ENCODE results near the gene FAM13B. TPM values are rescaled to one million over a fixed set of nuclear protein-coding genes. Genes with fewer than 3 reads are reported as not detected.
"Not testable (repeated sequence)": the region's sequence is repeated elsewhere in the genome, so short reads cannot be mapped to it uniquely, and the experiment has no call there.

FAM13B gene
- total RNA-seq, 2 donors from 2014 or later: 15.4 to 17.5 TPM

DNA sequence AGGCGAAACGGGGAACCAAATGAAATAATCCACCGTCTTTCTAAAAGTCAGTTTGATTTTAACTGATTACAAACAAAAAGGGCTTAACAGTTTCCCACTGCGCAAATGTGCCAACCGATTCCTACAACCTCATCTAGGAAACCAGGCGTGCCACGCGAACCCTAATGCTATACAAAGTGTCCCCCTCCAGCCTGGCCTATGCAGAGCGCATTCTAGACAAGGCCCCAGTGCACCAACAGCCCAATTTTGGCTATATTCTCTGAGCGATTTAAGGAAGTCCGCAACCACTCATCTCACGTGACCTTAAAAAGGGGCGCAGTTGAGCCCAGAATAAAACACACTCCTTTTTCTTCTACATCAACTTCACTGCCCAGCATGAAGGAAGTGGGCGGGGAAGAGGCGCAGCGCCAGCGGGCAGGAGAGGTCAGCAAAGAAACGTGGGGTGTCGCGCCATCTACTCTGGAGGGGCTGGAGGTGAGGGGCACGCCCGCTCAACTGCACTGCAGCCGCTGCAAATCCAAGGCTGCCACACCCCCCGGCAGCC lies 779 bp downstream of the FAM13B start:
- no peaks in the 10 kb centered on the region for H3K27me3 ChIP-seq
- H3K36me3 ChIP-seq: no peaks in the 10 kb centered on the region
- intact Hi-C loops (cut with DNase I): no loop called here
- peak overlapping the region; percentile 100 for H3K27ac ChIP-seq
- TF ChIP-seq, protein P1, sequence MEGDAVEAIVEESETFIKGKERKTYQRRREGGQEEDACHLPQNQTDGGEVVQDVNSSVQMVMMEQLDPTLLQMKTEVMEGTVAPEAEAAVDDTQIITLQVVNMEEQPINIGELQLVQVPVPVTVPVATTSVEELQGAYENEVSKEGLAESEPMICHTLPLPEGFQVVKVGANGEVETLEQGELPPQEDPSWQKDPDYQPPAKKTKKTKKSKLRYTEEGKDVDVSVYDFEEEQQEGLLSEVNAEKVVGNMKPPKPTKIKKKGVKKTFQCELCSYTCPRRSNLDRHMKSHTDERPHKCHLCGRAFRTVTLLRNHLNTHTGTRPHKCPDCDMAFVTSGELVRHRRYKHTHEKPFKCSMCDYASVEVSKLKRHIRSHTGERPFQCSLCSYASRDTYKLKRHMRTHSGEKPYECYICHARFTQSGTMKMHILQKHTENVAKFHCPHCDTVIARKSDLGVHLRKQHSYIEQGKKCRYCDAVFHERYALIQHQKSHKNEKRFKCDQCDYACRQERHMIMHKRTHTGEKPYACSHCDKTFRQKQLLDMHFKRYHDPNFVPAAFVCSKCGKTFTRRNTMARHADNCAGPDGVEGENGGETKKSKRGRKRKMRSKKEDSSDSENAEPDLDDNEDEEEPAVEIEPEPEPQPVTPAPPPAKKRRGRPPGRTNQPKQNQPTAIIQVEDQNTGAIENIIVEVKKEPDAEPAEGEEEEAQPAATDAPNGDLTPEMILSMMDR (IDR thresholded peaks at IDR 0.05): no peak
- H3K4me1 ChIP-seq: no peaks in the 10 kb centered on the region
- H3K4me3 ChIP-seq: peak overlapping the region; percentile 99
- H3K9me3 ChIP-seq: no peaks in the 10 kb centered on the region
- peak; percentile 80 for DNase-seq
- peak overlapping the region; percentile 88 to 95 for H3K9ac ChIP-seq (ENCODE audit: low read depth in 2 of 2, low read length in 2 of 2)

GRCh38 chr5:138029944-138030343 lies 2.9 kb downstream of the FAM13B start:
- intact Hi-C loops (cut with DNase I): no loop called here
- Histone ChIP-seq H3K9me3 (no peaks in the 10 kb centered on the region), H3K4me3 (no peak overlapping the region), H3K4me1 (no peaks in the 10 kb centered on the region), H3K9ac (ENCODE audit: low read depth in 2 of 2, low read length in 2 of 2) (no peak overlapping the region), H3K36me3 (no peaks in the 10 kb centered on the region), H3K27ac (no peak overlapping the region), H3K27me3 (no peaks in the 10 kb centered on the region)
- TF ChIP-seq, protein P1 (IDR thresholded peaks at IDR 0.05): no peak
- no peak for DNase-seq

GRCh38 chr5:138029501-138029900 lies 3.4 kb downstream of the FAM13B start:
- Histone ChIP-seq H3K4me1 (no peaks in the 10 kb centered on the region), H3K9me3 (no peaks in the 10 kb centered on the region), H3K27ac (no peak overlapping the region), H3K27me3 (no peaks in the 10 kb centered on the region), H3K36me3 (no peaks in the 10 kb centered on the region), H3K9ac (ENCODE audit: low read depth in 2 of 2, low read length in 2 of 2) (no peak overlapping the region), H3K4me3 (no peak overlapping the region)
- TF ChIP-seq, protein P1 (IDR thresholded peaks at IDR 0.05): no peak
- no peak for DNase-seq
- intact Hi-C loops (cut with DNase I): no loop called here

- TF ChIP-seq, protein P1 (IDR thresholded peaks at IDR 0.05): no peak
- no peaks in the 10 kb centered on the region for H3K4me1 ChIP-seq
- H3K9me3 ChIP-seq: no peaks in the 10 kb centered on the region
- no peak overlapping the region for H3K9ac ChIP-seq (ENCODE audit: low read depth in 2 of 2, low read length in 2 of 2)
- no peaks in the 10 kb centered on the region for H3K27me3 ChIP-seq
- DNase-seq: no peak
- H3K36me3 ChIP-seq: no peaks in the 10 kb centered on the region
- no peak overlapping the region for H3K4me3 ChIP-seq
- intact Hi-C loops (cut with DNase I): no loop called here
- H3K27ac ChIP-seq: no peak overlapping the region
These were observed 3.9 kb downstream of the FAM13B start for GRCh38 chr5:138028971-138029365.

DNA sequence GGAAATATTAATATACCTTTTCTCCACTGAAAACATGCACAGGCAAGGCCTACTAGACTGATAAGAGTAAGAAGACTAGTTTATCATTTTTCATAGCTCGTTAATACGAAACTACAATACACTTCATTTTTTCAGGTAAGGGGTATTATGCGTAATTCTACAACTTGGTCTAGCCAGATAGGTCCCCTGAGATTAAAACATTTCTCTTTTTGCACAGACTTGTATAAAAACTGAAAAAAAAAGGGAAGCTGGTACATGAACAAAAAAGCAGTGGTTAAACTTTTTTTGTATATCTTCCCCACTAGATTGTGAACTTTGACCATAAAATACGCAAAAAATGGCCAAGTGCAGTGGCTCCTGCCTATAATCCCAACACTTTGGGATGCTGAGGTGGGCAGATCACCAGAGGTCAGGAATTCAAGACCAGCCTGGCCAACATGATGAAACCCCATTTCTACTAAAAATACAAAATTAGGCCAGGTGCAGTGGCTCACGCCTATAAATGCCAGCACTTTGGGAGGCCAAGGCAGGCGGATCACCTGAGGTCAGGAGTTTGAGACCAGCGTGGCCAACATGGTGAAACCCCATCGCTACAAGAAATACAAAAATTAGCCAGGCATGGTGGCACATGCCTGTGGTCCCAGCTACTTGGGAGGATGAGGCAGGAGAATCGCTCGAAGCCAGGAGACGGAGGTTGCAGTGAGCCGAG lies 4.5 kb downstream of the FAM13B start:
- not testable (repeated sequence) for H3K4me1 ChIP-seq

DNA sequence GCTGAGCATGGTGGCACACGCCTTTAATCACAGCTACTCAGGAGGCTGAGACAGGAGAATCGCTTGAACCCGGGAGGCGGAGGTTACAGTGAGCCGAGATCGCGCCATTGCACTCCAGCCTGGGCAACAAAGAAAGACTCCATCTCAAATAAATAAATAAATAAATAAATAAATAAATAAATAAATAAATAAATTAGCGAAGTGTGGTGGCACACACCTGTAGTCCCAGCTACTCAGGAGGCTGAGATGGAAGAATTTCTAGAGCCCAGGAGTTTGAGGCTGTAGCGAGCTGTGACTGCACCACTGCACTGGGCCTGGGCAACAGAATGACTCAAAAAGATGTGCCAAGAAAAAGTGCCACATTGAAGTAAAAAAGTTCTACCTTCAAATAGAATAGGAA lies 6.1 kb downstream of the FAM13B start:
- H3K9ac ChIP-seq (ENCODE audit: low read depth in 2 of 2, low read length in 2 of 2); H3K27me3 ChIP-seq; DNase-seq; H3K4me1 ChIP-seq; H3K4me3 ChIP-seq; H3K9me3 ChIP-seq; H3K27ac ChIP-seq; H3K36me3 ChIP-seq; intact Hi-C loops (cut with DNase I): not testable (repeated sequence)

More for the DNA sequence above, 4.5 kb downstream of the FAM13B start:
- H3K9me3 ChIP-seq; intact Hi-C loops (cut with DNase I); H3K36me3 ChIP-seq; H3K4me3 ChIP-seq; H3K9ac ChIP-seq (ENCODE audit: low read depth in 2 of 2, low read length in 2 of 2); DNase-seq; H3K27ac ChIP-seq; H3K27me3 ChIP-seq: not testable (repeated sequence)

All from colonic mucosa (tissue), 4 donors.